H9 (cell line): ENCODE data around the gene HDHD2. TPM values are rescaled to one million over a fixed set of nuclear protein-coding genes. Genes with fewer than 3 reads are reported as not detected.

Experiments
- DNase-seq: peaks from one replicate; pipeline ENCODE4 v3.0.0-alpha.2; 2017
- H2AFZ ChIP-seq: one replicate; pipeline ENCODE4 v1.6.1; 2013; ENCODE audit warnings: mild to moderate bottlenecking, low read length, control low read depth, moderate library complexity
- H2AK5ac ChIP-seq: 2 replicates; pipeline ENCODE4 v1.6.1; 2013; ENCODE audit warnings: low read length, control low read depth, mixed read lengths; ENCODE audit not compliant: insufficient read length
- H2BK120ac ChIP-seq: one replicate; pipeline ENCODE4 v1.6.1; 2013; ENCODE audit warnings: low read depth, mild to moderate bottlenecking, low read length, control low read depth, inconsistent platforms; ENCODE audit not compliant: poor library complexity, severe bottlenecking
- H2BK12ac ChIP-seq: 2 replicates; pipeline ENCODE4 v1.6.1; 2013; ENCODE audit warnings: low read length, control low read depth, mixed read lengths, low read depth; ENCODE audit not compliant: insufficient read length
- H2BK15ac ChIP-seq: 2 replicates; pipeline ENCODE4 v1.6.1; 2013; ENCODE audit warnings: low read depth, low read length, control low read depth
- H2BK20ac ChIP-seq: one replicate; pipeline ENCODE4 v1.6.1; 2013; ENCODE audit warnings: low read depth, mild to moderate bottlenecking, low read length, control low read depth, inconsistent platforms; ENCODE audit not compliant: poor library complexity, severe bottlenecking
- H2BK5ac ChIP-seq: 2 replicates; pipeline ENCODE4 v1.6.1; 2013; ENCODE audit warnings: low read length, control low read depth, mixed read lengths; ENCODE audit not compliant: insufficient read length
- H3K14ac ChIP-seq: 2 replicates; pipeline ENCODE4 v1.6.1; 2013; ENCODE audit warnings: low read length, control low read depth; ENCODE audit not compliant: insufficient read depth
- H3K18ac ChIP-seq: 2 replicates; pipeline ENCODE4 v1.6.1; 2013; ENCODE audit warnings: low read depth, mild to moderate bottlenecking, mixed read lengths, low read length, control low read depth; ENCODE audit not compliant: insufficient read length
- H3K23ac ChIP-seq: 2 replicates; pipeline ENCODE4 v1.6.1; 2013; ENCODE audit warnings: low read length, control low read depth, mixed read lengths, low read depth; ENCODE audit not compliant: insufficient read length
- H3K23me2 ChIP-seq: 2 replicates; pipeline ENCODE4 v1.6.1; 2013; ENCODE audit warnings: low read depth, mild to moderate bottlenecking, mixed read lengths, low read length, control low read depth; ENCODE audit not compliant: insufficient read length, poor library complexity, severe bottlenecking
- H3K27ac ChIP-seq: 2 replicates; pipeline ENCODE4 v1.5.1; 2013; ENCODE audit warnings: low read length, control low read depth, mixed read lengths, low read depth; ENCODE audit not compliant: insufficient read length
- H3K27me3 ChIP-seq: 2 replicates; pipeline ENCODE4 v1.6.1; 2013; ENCODE audit warnings: low read length, control low read depth, inconsistent platforms; ENCODE audit not compliant: insufficient read depth
- H3K4ac ChIP-seq: 2 replicates; pipeline ENCODE4 v1.6.1; 2013; ENCODE audit warnings: low read depth, mild to moderate bottlenecking, control low read depth, inconsistent platforms, low read length, moderate library complexity
- H3K4me1 ChIP-seq: 2 replicates; pipeline ENCODE4 v1.6.1; 2013; ENCODE audit warnings: low read length, control low read depth, inconsistent platforms; ENCODE audit not compliant: insufficient read depth
- H3K4me2 ChIP-seq: 2 replicates; pipeline ENCODE4 v1.6.1; 2013; ENCODE audit warnings: low read length, control low read depth, mixed read lengths; ENCODE audit not compliant: insufficient read length, insufficient read depth
- H3K56ac ChIP-seq: 2 replicates; pipeline ENCODE4 v1.6.1; 2013; ENCODE audit warnings: low read depth, mild to moderate bottlenecking, mixed read lengths, low read length, control low read depth; ENCODE audit not compliant: insufficient read length
- H3K79me1 ChIP-seq: 2 replicates; pipeline ENCODE4 v1.6.1; 2013; ENCODE audit warnings: low read depth, mild to moderate bottlenecking, moderate library complexity, low read length, control low read depth, inconsistent platforms; ENCODE audit not compliant: insufficient read depth, poor library complexity, severe bottlenecking
- H3K79me2 ChIP-seq: 2 replicates; pipeline ENCODE4 v1.6.1; 2013; ENCODE audit warnings: low read length, control low read depth, inconsistent platforms; ENCODE audit not compliant: insufficient read depth
- H3K9ac ChIP-seq: 2 replicates; pipeline ENCODE4 v1.6.1; 2013; ENCODE audit warnings: low read length, control low read depth, mixed read lengths; ENCODE audit not compliant: insufficient read length; ENCODE audit errors: extremely low read depth
- H3K9me3 ChIP-seq: one replicate; pipeline ENCODE4 v1.6.1; 2013; ENCODE audit warnings: low read depth, low read length, inconsistent platforms; ENCODE audit not compliant: control insufficient read depth
- H3T11ph ChIP-seq: one replicate; pipeline ENCODE4 v1.6.1; 2013; ENCODE audit warnings: mild to moderate bottlenecking, low read length, control low read depth, inconsistent platforms
- H4K20me1 ChIP-seq: one replicate; pipeline ENCODE4 v1.6.1; 2013; ENCODE audit not compliant: control insufficient read depth, insufficient read length, insufficient read depth
- H4K5ac ChIP-seq: 2 replicates; pipeline ENCODE4 v1.6.1; 2013; ENCODE audit warnings: low read depth, mild to moderate bottlenecking, mixed read lengths, low read length, control low read depth; ENCODE audit not compliant: insufficient read length
- H4K8ac ChIP-seq: replicated peaks from 2 replicates; pipeline ENCODE4 v1.6.1; 2013; ENCODE audit warnings: low read length, control low read depth, mixed read lengths, low read depth; ENCODE audit not compliant: insufficient read length
- H4K91ac ChIP-seq: 2 replicates; pipeline ENCODE4 v1.6.1; 2013; ENCODE audit warnings: low read depth, mild to moderate bottlenecking, moderate library complexity, mixed read lengths, low read length, control low read depth; ENCODE audit not compliant: insufficient read length
- H3K27ac Mint-ChIP-seq, 3 experiments: 2 replicates in 2 of 3; 3 replicates in 1 of 3; pipeline ENCODE4 v1.8.0; 2020 to 2021; ENCODE audit warnings: mixed read lengths in 3 of 3, mild to moderate bottlenecking in 1 of 3, moderate library complexity in 1 of 3
- H3K27me3 Mint-ChIP-seq: 2 replicates; pipeline ENCODE4 v1.8.0; 2021; ENCODE audit warnings: low read depth, mild to moderate bottlenecking, moderate library complexity, mixed read lengths
- H3K36me3 Mint-ChIP-seq, 3 experiments: 2 replicates in 2 of 3; 3 replicates in 1 of 3; pipeline ENCODE4 v1.8.0; 2020 to 2021; ENCODE audit warnings: low read depth in 3 of 3, mixed read lengths in 3 of 3; ENCODE audit not compliant: insufficient read depth in 1 of 3
- H3K4me1 Mint-ChIP-seq, 2 experiments: 2 replicates each; pipeline ENCODE4 v1.8.0; 2020; ENCODE audit warnings: mixed read lengths in 2 of 2
- H3K4me3 Mint-ChIP-seq, 2 experiments: 2 replicates in 1 of 2; 3 replicates in 1 of 2; pipeline ENCODE4 v1.8.0; 2020 to 2021; ENCODE audit warnings: mild to moderate bottlenecking in 2 of 2, mixed read lengths in 2 of 2, moderate library complexity in 1 of 2
- H3K9me3 Mint-ChIP-seq, 2 experiments: 2 replicates in 1 of 2; 3 replicates in 1 of 2; pipeline ENCODE4 v1.8.0; 2020; ENCODE audit warnings: mild to moderate bottlenecking in 2 of 2, mixed read lengths in 2 of 2, moderate library complexity in 1 of 2
- WGBS: extraction: QIAGEN DNeasy Blood & Tissue Kit; methylation state at CpG from one replicate; pipeline ENCODE4 v1.1.7; 2013; ENCODE audit warnings: missing lambda C conversion rate, low lambda C conversion rate, mixed read lengths; ENCODE audit not compliant: insufficient read length; ENCODE audit errors: extremely low coverage; 5-methylcytosine and 5-hydroxymethylcytosine counted together
- total RNA-seq: library from RNA; stranded (reverse); gene quantifications from 2 replicates; pipeline ENCODE4 v1.2.1, GENCODE V29; 2021
- TF ChIP-seq, protein P1 (sequence below): fragments of 200-600 bp; sonication (generic); conservative IDR thresholded peaks from 3 replicates; pipeline ENCODE4 v1.8.0; 2021; ENCODE audit warnings: antibody characterized with exemption, mild to moderate bottlenecking

The HDHD2 gene
- total RNA-seq, 1 experiment from 2014 or later, result 51.0 TPM

DNA sequence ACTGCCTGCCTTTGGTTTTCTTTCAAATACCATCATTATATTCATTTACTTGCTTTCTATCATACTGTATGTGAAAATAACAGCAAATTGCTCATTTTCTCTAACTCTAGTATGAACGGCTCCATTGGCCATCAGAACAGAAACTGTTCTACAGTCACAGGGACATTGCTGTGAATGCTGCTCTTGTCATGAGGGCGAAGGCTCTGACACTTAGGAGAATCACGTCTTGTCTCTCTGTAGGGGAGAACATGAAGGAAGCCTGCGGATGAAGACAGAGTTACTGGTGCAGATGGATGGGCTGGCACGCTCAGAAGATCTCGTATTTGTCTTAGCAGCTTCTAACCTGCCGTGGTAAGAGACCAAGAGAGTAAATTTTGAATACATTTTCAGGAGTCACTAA lies 73.2 kb downstream of the HDHD2 start:
- H4K91ac ChIP-seq, result no peak overlapping the region
- no peak overlapping the region for H3K4ac ChIP-seq
- Mint-ChIP-seq H3K27me3 (no peaks in the 10 kb centered on the region), H3K9me3 (no peaks in the 10 kb centered on the region), H3K36me3 (no peaks in the 10 kb centered on the region), H3K27ac (no peak overlapping the region), H3K4me1 (peaks cover 9% of the 10 kb centered on the region in 2 experiments), H3K4me3 (no peak overlapping the region)
- no peaks in the 10 kb centered on the region for H3K27me3 ChIP-seq
- no peak overlapping the region for H3K23ac ChIP-seq
- H3T11ph ChIP-seq, result no peak overlapping the region
- no peak overlapping the region for H3K9ac ChIP-seq
- H3K79me2 ChIP-seq, result no peaks in the 10 kb centered on the region
- H4K5ac ChIP-seq, result no peak overlapping the region
- no peaks in the 10 kb centered on the region for H3K9me3 ChIP-seq
- no peaks in the 10 kb centered on the region for H3K79me1 ChIP-seq
- H2AK5ac ChIP-seq, result no peak overlapping the region
- H3K56ac ChIP-seq, result no peak overlapping the region
- no peak overlapping the region for H3K27ac ChIP-seq
- no peak overlapping the region for H2BK5ac ChIP-seq
- H2BK120ac ChIP-seq, result no peak overlapping the region
- no peak overlapping the region for H2BK12ac ChIP-seq
- H2AFZ ChIP-seq, result no peak overlapping the region
- H3K23me2 ChIP-seq, result no peaks in the 10 kb centered on the region
- DNase-seq, result no peak
- H4K20me1 ChIP-seq, result no peaks in the 10 kb centered on the region
- H3K14ac ChIP-seq, result no peak overlapping the region
- H2BK15ac ChIP-seq, result no peak overlapping the region
- no CpG with 5 or more reads among the region's 7 CpGs for WGBS
- no peaks in the 10 kb centered on the region for H3K4me1 ChIP-seq
- H3K4me2 ChIP-seq, result no peak overlapping the region
- H4K8ac ChIP-seq, result no peak overlapping the region
- no peak overlapping the region for H2BK20ac ChIP-seq
- TF ChIP-seq, protein P1, sequence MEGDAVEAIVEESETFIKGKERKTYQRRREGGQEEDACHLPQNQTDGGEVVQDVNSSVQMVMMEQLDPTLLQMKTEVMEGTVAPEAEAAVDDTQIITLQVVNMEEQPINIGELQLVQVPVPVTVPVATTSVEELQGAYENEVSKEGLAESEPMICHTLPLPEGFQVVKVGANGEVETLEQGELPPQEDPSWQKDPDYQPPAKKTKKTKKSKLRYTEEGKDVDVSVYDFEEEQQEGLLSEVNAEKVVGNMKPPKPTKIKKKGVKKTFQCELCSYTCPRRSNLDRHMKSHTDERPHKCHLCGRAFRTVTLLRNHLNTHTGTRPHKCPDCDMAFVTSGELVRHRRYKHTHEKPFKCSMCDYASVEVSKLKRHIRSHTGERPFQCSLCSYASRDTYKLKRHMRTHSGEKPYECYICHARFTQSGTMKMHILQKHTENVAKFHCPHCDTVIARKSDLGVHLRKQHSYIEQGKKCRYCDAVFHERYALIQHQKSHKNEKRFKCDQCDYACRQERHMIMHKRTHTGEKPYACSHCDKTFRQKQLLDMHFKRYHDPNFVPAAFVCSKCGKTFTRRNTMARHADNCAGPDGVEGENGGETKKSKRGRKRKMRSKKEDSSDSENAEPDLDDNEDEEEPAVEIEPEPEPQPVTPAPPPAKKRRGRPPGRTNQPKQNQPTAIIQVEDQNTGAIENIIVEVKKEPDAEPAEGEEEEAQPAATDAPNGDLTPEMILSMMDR, result no peak
- H3K18ac ChIP-seq, result no peak overlapping the region
